Measurements from ENCODE around the gene SMYD2.

SMYD2 gene

GRCh38 chr1:214367841-214368240 lies 86.9 kb downstream of the SMYD2 start:
- TF ChIP-seq JUND (IDR thresholded peaks at IDR 0.05; ENCODE audit: low read depth): no peak
- in situ Hi-C loops (cut with HindIII; ENCODE audit: low pct_unique_long_range_greater_than_20kb, low sequenced_read_pairs): no loop called here
- no peak for DNase-seq (ENCODE audit: low read depth in 1 of 2, low spot score in 1 of 2)

DNA sequence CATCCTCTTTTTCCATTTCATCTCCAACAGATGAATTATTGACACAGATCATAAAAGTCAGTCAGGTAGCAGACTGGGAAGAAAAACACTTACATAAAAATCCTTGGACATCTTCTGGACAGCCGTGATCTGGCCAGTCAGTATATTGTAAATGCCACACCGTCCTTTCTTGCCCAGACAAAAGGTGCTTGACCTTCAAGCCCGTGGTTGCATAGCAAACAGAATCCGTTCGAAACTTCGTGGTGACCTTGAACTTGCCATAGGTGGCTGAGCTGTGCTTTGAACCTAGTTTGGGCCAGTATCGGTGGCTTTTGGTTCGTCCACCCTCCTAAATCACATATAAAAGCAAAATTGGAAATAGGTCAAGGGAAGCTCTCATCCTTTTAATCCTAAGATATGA lies 88.4 kb downstream of the SMYD2 start:
- TF ChIP-seq JUND (IDR thresholded peaks at IDR 0.05; ENCODE audit: low read depth): no peak
- in situ Hi-C loops (cut with HindIII; ENCODE audit: low pct_unique_long_range_greater_than_20kb, low sequenced_read_pairs): no loop called here
- DNase-seq (ENCODE audit: low read depth in 1 of 2, low spot score in 1 of 2): no peak

DNA sequence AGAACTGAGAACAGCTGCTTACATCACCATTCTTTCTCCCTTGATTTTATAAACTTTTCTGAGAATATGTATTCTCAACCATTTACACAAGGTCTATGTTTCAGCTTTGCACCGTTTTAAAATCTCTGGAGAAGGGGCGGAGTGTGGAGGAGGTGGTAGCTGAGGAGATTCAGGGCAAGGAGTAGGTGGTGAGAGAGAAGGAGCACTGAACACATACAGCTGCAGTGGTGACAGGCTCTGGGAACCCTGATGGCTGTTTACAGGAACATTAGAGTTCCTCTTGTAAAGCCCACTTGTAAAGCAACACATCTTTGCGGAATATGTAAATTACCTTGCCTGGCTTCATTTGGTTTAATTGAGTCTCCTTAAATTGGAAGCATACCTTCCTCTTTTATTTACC lies 89.7 kb downstream of the SMYD2 start:
- TF ChIP-seq JUND (IDR thresholded peaks at IDR 0.05; ENCODE audit: low read depth): no peak
- in situ Hi-C loops (cut with HindIII; ENCODE audit: low pct_unique_long_range_greater_than_20kb, low sequenced_read_pairs): no loop called here
- no peak for DNase-seq (ENCODE audit: low read depth in 1 of 2, low spot score in 1 of 2)

- TF ChIP-seq JUND (IDR thresholded peaks at IDR 0.05; ENCODE audit: low read depth): no peak
- in situ Hi-C loops (cut with HindIII; ENCODE audit: low pct_unique_long_range_greater_than_20kb, low sequenced_read_pairs): no loop called here
These were observed 91.1 kb downstream of the SMYD2 start for GRCh38 chr1:214372092-214372491.

DNA sequence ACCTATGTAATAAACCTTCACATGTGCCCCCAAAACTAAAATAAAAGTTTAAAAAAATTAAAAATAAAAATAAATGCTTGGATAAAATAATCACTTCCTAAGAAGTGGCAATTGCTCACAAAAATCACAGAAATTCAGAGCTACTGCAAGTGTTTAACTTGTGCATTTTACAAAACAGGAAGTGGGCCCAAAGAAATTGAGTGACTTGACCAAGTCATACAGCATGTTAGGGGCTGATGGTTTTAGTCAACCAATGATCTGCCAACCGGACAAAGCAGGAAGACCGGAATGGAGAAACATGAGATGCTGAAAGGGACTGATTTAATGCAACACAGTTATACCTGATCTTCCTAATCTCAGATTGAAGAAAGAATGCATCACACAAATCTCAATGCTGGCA lies 96.5 kb downstream of the SMYD2 start:
- no peak for DNase-seq (ENCODE audit: low read depth in 1 of 2, low spot score in 1 of 2)
- in situ Hi-C loops (cut with HindIII; ENCODE audit: low pct_unique_long_range_greater_than_20kb, low sequenced_read_pairs): no loop called here
- TF ChIP-seq JUND (IDR thresholded peaks at IDR 0.05; ENCODE audit: low read depth): no peak

More at GRCh38 chr1:214372092-214372491, 91.1 kb downstream of the SMYD2 start:
- no peak for DNase-seq (ENCODE audit: low read depth in 1 of 2, low spot score in 1 of 2)

- peak in 1 of 2 experiments; percentile 96 for DNase-seq (ENCODE audit: low read depth in 1 of 2, low spot score in 1 of 2)
- TF ChIP-seq JUND (IDR thresholded peaks at IDR 0.05; ENCODE audit: low read depth): peak; percentile 96
- in situ Hi-C loops (cut with HindIII; ENCODE audit: low pct_unique_long_range_greater_than_20kb, low sequenced_read_pairs): no loop called here
These were observed 96.9 kb downstream of the SMYD2 start for GRCh38 chr1:214377886-214378285.

DNA sequence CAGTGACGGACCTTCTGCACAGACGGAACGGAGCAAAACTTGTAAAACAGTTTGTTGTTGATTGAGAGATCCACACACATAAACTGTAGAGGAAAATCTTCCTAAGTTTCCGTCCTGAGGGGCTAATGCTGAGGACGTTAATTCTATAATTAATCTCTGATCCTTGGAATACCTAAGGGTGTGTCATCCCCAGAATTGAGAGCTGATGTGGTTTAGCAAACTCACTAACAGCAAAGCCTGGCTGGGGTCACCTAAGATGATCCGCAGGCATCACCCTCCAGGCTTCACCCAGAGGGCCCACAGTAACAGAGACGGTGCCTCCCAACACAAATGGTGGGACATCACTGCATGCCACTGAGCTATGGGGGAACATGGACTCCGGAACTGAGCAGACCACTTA lies 97.5 kb downstream of the SMYD2 start:
- in situ Hi-C loops (cut with HindIII; ENCODE audit: low pct_unique_long_range_greater_than_20kb, low sequenced_read_pairs): no loop called here
- DNase-seq (ENCODE audit: low read depth in 1 of 2, low spot score in 1 of 2): no peak
- no peak for TF ChIP-seq JUND (IDR thresholded peaks at IDR 0.05; ENCODE audit: low read depth)

DNA sequence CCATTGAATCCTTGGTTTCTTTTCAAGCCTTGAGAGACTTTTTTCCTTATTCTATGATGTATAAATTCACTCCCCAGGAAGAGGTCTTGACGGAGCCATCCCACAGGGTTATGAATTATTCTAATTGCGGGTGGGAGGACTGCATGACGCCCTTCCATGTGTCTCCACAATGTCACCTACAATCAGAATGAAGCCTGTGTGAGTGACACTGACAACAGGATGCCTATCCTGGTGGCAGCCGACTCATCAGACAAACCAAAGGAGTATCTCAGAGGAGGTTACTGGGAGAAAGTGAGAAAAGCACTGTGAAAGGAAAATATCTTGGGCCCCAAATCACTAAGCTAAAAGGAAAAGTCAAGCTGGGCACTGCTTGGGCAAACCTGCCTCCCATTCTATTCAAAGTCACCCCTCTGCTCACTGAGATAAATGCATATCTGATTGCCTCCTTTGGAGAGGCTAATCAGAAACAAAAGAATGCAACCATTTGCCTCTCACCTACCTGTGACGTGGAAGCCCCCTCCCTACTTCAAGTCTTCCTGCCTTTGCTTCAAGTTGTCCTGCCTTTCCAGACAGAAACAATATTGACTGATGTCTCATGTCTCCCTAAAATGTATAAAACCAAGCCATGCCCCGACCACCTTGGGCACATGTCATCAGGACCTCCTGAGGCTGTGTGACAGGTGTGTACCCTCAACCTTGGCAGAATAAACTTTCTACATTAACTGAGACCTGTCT lies 98.4 kb downstream of the SMYD2 start:
- no peak for TF ChIP-seq JUND (IDR thresholded peaks at IDR 0.05; ENCODE audit: low read depth)
- DNase-seq (ENCODE audit: low read depth in 1 of 2, low spot score in 1 of 2): no peak
- in situ Hi-C loops (cut with HindIII; ENCODE audit: low pct_unique_long_range_greater_than_20kb, low sequenced_read_pairs): no loop called here

- peak; percentile 57 to 94 for DNase-seq (ENCODE audit: low read depth in 1 of 2, low spot score in 1 of 2)
- in situ Hi-C loops (cut with HindIII; ENCODE audit: low pct_unique_long_range_greater_than_20kb, low sequenced_read_pairs): no loop called here
These were observed 99.4 kb downstream of the SMYD2 start for GRCh38 chr1:214380396-214380795.

GRCh38 chr1:214380986-214381695 lies 100.2 kb downstream of the SMYD2 start:
- peak in 1 of 2 experiments; percentile 67 for DNase-seq (ENCODE audit: low read depth in 1 of 2, low spot score in 1 of 2)
- in situ Hi-C loops (cut with HindIII; ENCODE audit: low pct_unique_long_range_greater_than_20kb, low sequenced_read_pairs): no loop called here

More at GRCh38 chr1:214380396-214380795, 99.4 kb downstream of the SMYD2 start:
- 0 out of 2 replicates have a peak, but pooled peaks have one; percentile 10 for TF ChIP-seq JUND (IDR thresholded peaks at IDR 0.05; ENCODE audit: low read depth)

GRCh38 chr1:214383381-214384372 lies 102.7 kb downstream of the SMYD2 start:
- no peak for DNase-seq (ENCODE audit: low read depth in 1 of 2, low spot score in 1 of 2)
- in situ Hi-C loops (cut with HindIII; ENCODE audit: low pct_unique_long_range_greater_than_20kb, low sequenced_read_pairs): no loop called here
- TF ChIP-seq JUND (IDR thresholded peaks at IDR 0.05; ENCODE audit: low read depth): no peak

More at GRCh38 chr1:214380986-214381695, 100.2 kb downstream of the SMYD2 start:
- no peak for TF ChIP-seq JUND (IDR thresholded peaks at IDR 0.05; ENCODE audit: low read depth)

DNA sequence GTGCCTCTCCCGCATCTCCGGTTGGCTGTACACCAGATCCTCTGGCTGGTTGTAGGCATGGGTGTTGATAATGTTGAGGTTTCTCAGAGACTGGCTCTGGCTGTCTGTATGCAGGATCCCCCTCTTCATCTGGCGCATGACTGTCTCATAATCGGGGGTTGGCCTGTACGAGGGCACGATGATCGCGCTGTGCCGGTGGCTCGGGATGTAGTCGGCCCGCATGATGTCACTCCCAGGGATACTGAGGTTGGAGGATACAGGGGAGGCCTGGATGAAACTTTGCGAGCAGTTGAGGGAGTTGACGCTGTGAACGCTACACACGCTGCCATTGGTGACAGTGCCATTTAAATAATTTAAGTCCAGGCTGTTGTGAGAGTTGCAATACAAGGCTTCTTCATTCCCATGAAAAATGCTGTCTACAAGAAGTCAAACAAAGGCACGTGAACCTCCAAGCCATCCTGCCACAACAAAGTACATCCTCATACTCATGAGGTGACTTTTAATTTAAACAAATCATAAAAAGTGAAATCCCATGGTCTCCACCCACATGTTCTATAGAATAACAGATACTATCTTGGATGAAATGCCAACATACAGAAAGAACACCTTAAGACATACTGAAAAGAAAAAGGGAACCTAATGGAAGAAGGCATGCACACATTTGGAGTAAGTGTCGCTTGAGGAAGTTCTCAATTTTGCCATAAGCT lies 103.6 kb downstream of the SMYD2 start:
- peak; percentile 66; the same call in 1 of the 2 replicates for TF ChIP-seq JUND (IDR thresholded peaks at IDR 0.05; ENCODE audit: low read depth)
- in situ Hi-C loops (cut with HindIII; ENCODE audit: low pct_unique_long_range_greater_than_20kb, low sequenced_read_pairs): no loop called here
- DNase-seq (ENCODE audit: low read depth in 1 of 2, low spot score in 1 of 2): peak; percentile 50 to 80
